ENCODE results near the gene CPXM2.

The CPXM2 gene

GRCh38 chr10:123777881-123778280, 113.7 kb downstream of the CPXM2 start:
- DNase-seq, result no peak

GRCh38 chr10:123774132-123774742, 117.4 kb downstream of the CPXM2 start:
- no peak for DNase-seq

- no peak for DNase-seq
These were observed 118.7 kb downstream of the CPXM2 start for GRCh38 chr10:123772645-123773508.

GRCh38 chr10:123771877-123772644, 119.5 kb downstream of the CPXM2 start:
- no peak for DNase-seq

GRCh38 chr10:123769647-123770046, 122.0 kb downstream of the CPXM2 start:
- no peak for DNase-seq

GRCh38 chr10:123766761-123767160, 124.8 kb downstream of the CPXM2 start:
- no peak for DNase-seq

- no peak for DNase-seq
These were observed 125.6 kb downstream of the CPXM2 start for GRCh38 chr10:123766012-123766411.

- no peak for DNase-seq
These were observed 129.9 kb downstream of the CPXM2 start for GRCh38 chr10:123761666-123762230.

- DNase-seq, result no peak
These were observed 130.6 kb downstream of the CPXM2 start for GRCh38 chr10:123761038-123761428.

- DNase-seq, result no peak
These were observed 131.1 kb downstream of the CPXM2 start for GRCh38 chr10:123760356-123761037.

GRCh38 chr10:123759501-123760031, 132.0 kb downstream of the CPXM2 start:
- DNase-seq, result peak in 1 of 56 donors; percentile 3

- no peak for DNase-seq
These were observed 132.6 kb downstream of the CPXM2 start for GRCh38 chr10:123759041-123759440.

- no peak for DNase-seq
These were observed 133.8 kb downstream of the CPXM2 start for GRCh38 chr10:123757853-123758252.

GRCh38 chr10:123755061-123755460, 136.5 kb downstream of the CPXM2 start:
- no peak for DNase-seq

GRCh38 chr10:123754123-123754522, 137.5 kb downstream of the CPXM2 start:
- no peak for DNase-seq

- no peak for DNase-seq
These were observed 140.1 kb downstream of the CPXM2 start for GRCh38 chr10:123751342-123752134.

- DNase-seq, result no peak
These were observed 140.7 kb downstream of the CPXM2 start for GRCh38 chr10:123750901-123751300.

GRCh38 chr10:123748711-123749110, 142.9 kb downstream of the CPXM2 start:
- DNase-seq, result no peak

- DNase-seq, result no peak
These were observed 144.2 kb downstream of the CPXM2 start for GRCh38 chr10:123747426-123747825.

- no peak for DNase-seq
These were observed 144.7 kb downstream of the CPXM2 start for GRCh38 chr10:123746942-123747341.
